Breast epithelium (tissue), 4 donors: ENCODE data around the gene SIGLEC5. TPM values are rescaled to one million over a fixed set of nuclear protein-coding genes. Genes with fewer than 3 reads are reported as not detected.

ENCODE experiments used
- DNase-seq, 2 donors: peaks; one replicate each; pipeline ENCODE4 v3.0.0-alpha.2; 2019; ENCODE audit warnings: low spot score in 2 of 2
- H3K27ac ChIP-seq, 2 donors: fragments of 200-600 bp; sonication (generic) in 1 of 2; one replicate each; pipeline ENCODE4 v1.5.1; 2016 to 2019; ENCODE audit warnings: mild to moderate bottlenecking in 1 of 2
- H3K27me3 ChIP-seq, 2 donors: fragments of 200-600 bp; sonication (generic) in 1 of 2; one replicate each; pipeline versions ENCODE4 v1.5.1 to v1.6.0; 2017 to 2019; ENCODE audit warnings: control low read depth in 1 of 2, mild to moderate bottlenecking in 1 of 2
- H3K36me3 ChIP-seq: fragments of 200-600 bp; one replicate; pipeline ENCODE4 v1.5.1; 2019
- H3K4me1 ChIP-seq, 2 donors: fragments of 200-600 bp; sonication (generic); one replicate each; pipeline ENCODE4 v1.5.1; 2016 to 2019; ENCODE audit warnings: control low read depth in 1 of 2
- H3K4me3 ChIP-seq, 3 donors: fragments of 200-600 bp; sonication (generic); 1 replicate in 2 of 3; 2 replicates in 1 of 3; pipeline ENCODE4 v1.5.1; 2016 to 2019; ENCODE audit warnings: mild to moderate bottlenecking in 3 of 3, moderate library complexity in 2 of 3
- H3K9me3 ChIP-seq, 2 donors: fragments of 200-600 bp; sonication (generic) in 1 of 2; one replicate each; pipeline ENCODE4 v1.5.1; 2016 to 2019; ENCODE audit warnings: control low read depth in 1 of 2
- CTCF ChIP-seq, 3 donors: fragments of 450-650 bp; IDR thresholded peaks; one replicate each; pipeline ENCODE4 v1.5.1; 2016 to 2017; ENCODE audit warnings: antibody characterized with exemption in 3 of 3, mild to moderate bottlenecking in 3 of 3, moderate library complexity in 3 of 3
- POLR2A ChIP-seq: fragments of 450-650 bp; IDR thresholded peaks from one replicate; pipeline ENCODE4 v1.6.1; 2016; ENCODE audit warnings: antibody characterized with exemption, mild to moderate bottlenecking, moderate library complexity
- POLR2AphosphoS5 ChIP-seq, 3 donors: sonication (generic); formaldehyde crosslinking; IDR thresholded peaks; one replicate each; pipeline ENCODE4 v1.6.1; 2017; ENCODE audit warnings: antibody characterized with exemption in 3 of 3
- intact Hi-C: fragments of 100-400 bp; cut with DNase I; formaldehyde crosslinking; loops from one replicate; pipeline ENCODE4 v1.15.1; 2023; ENCODE audit warnings: low total_unique reads
- total RNA-seq, 3 donors: library from RNA; depleted of rRNA; stranded (reverse); fragments of >200 nt; gene quantifications; one replicate each; pipeline ENCODE4 v1.1.0, GENCODE V29; 2016

Gene SIGLEC5
- total RNA-seq, 3 donors from 2014 or later, result 1.6 to 1.8 TPM; not detected in 1

- TF ChIP-seq POLR2A (no peak), CTCF (IDR thresholded peaks at IDR 0.05) (no peak), POLR2AphosphoS5 (IDR thresholded peaks at IDR 0.05) (no peak)
- no peaks in the 10 kb centered on the region for H3K4me1 ChIP-seq
- H3K9me3 ChIP-seq, result no peaks in the 10 kb centered on the region
- no peak overlapping the region for H3K27ac ChIP-seq
- no peaks in the 10 kb centered on the region for H3K27me3 ChIP-seq
- H3K36me3 ChIP-seq, result no peaks in the 10 kb centered on the region
- DNase-seq, result no peak
- H3K4me3 ChIP-seq, result no peak overlapping the region
- intact Hi-C loops, result no loop called here
Observed at GRCh38 chr19:51640386-51640785, 10.2 kb upstream of the SIGLEC5 start.

- no peak for TF ChIP-seq POLR2AphosphoS5 (IDR thresholded peaks at IDR 0.05)
- no peak for TF ChIP-seq CTCF (IDR thresholded peaks at IDR 0.05)
- no peak for TF ChIP-seq POLR2A
Observed at GRCh38 chr19:51639916-51640315, 9.7 kb upstream of the SIGLEC5 start.

GRCh38 chr19:51637362-51637978 is 7.3 kb upstream of the SIGLEC5 start:
- Histone ChIP-seq H3K4me1 (no peaks in the 10 kb centered on the region), H3K4me3 (no peak overlapping the region), H3K27ac (no peak overlapping the region), H3K36me3 (no peaks in the 10 kb centered on the region), H3K27me3 (no peaks in the 10 kb centered on the region), H3K9me3 (no peaks in the 10 kb centered on the region)
- DNase-seq, result no peak
- intact Hi-C loops, result no loop called here
- TF ChIP-seq CTCF (IDR thresholded peaks at IDR 0.05) (peak in 1 of 3 donors; percentile 33), POLR2AphosphoS5 (IDR thresholded peaks at IDR 0.05) (no peak), POLR2A (no peak)

More at GRCh38 chr19:51639916-51640315, 9.7 kb upstream of the SIGLEC5 start:
- Histone ChIP-seq H3K4me3 (no peak overlapping the region), H3K9me3 (no peaks in the 10 kb centered on the region), H3K36me3 (no peaks in the 10 kb centered on the region), H3K27ac (no peak overlapping the region), H3K27me3 (no peaks in the 10 kb centered on the region), H3K4me1 (no peaks in the 10 kb centered on the region)
- intact Hi-C loops, result no loop called here
- no peak for DNase-seq

- H3K27me3 ChIP-seq, result peaks cover 0 to 11% of the 10 kb centered on the region in 2 donors
- no peaks in the 10 kb centered on the region for H3K4me1 ChIP-seq
- H3K27ac ChIP-seq, result no peak overlapping the region
- no peak overlapping the region for H3K4me3 ChIP-seq
- intact Hi-C loops, result no loop called here
- H3K9me3 ChIP-seq, result no peaks in the 10 kb centered on the region
- TF ChIP-seq CTCF (IDR thresholded peaks at IDR 0.05) (no peak), POLR2AphosphoS5 (IDR thresholded peaks at IDR 0.05) (no peak), POLR2A (no peak)
- H3K36me3 ChIP-seq, result no peaks in the 10 kb centered on the region
- no peak for DNase-seq
Observed at GRCh38 chr19:51632126-51632525, 1.9 kb upstream of the SIGLEC5 start.

- TF ChIP-seq POLR2A, result no peak
- no peak for TF ChIP-seq POLR2AphosphoS5 (IDR thresholded peaks at IDR 0.05)
- TF ChIP-seq CTCF (IDR thresholded peaks at IDR 0.05), result no peak
- Histone ChIP-seq H3K4me1 (no peaks in the 10 kb centered on the region), H3K27me3 (peaks cover 0 to 21% of the 10 kb centered on the region in 2 donors), H3K9me3 (no peaks in the 10 kb centered on the region), H3K27ac (no peak overlapping the region), H3K4me3 (no peak overlapping the region), H3K36me3 (no peaks in the 10 kb centered on the region)
- intact Hi-C loops, result no loop called here
- no peak for DNase-seq
Observed at GRCh38 chr19:51628153-51628939, 1.9 kb downstream of the SIGLEC5 start.
